HEK293 (cell line): Measurements from ENCODE around the gene RNF222.

Experiments
- CTCF ChIA-PET: fragments of 350-600 bp; formaldehyde crosslinking; extraction: SDS; loops from one replicate; lab custom pipeline; 2021; ENCODE audit warnings: antibody characterized with exemption; lab: Yijun Ruan, JAX
- POLR2A ChIA-PET: fragments of 300-600 bp; formaldehyde crosslinking; extraction: SDS; loops from one replicate; lab custom pipeline; 2020; ENCODE audit warnings: antibody characterized with exemption, inconsistent platforms; lab: Yijun Ruan, JAX
- H3K27ac ChIP-seq: fragments of 200-500 bp; sonication (Bioruptor generic); 2 replicates; pipeline ENCODE4 v1.5.1; 2014; ENCODE audit warnings: low read depth, low read length, control low read depth, inconsistent platforms; ENCODE audit errors: extremely low read depth
- H3K36me3 ChIP-seq, 2 experiments: fragments of 200-500 bp in 1 of 2; sonication (Bioruptor generic) in 1 of 2; 1 replicate in 1 of 2; 2 replicates in 1 of 2; pipeline ENCODE4 v1.5.1; 2014 to 2017; ENCODE audit warnings: inconsistent platforms in 2 of 2, low read length in 2 of 2; ENCODE audit not compliant: control insufficient read depth in 2 of 2, insufficient read depth in 1 of 2
- H3K4me1 ChIP-seq: fragments of 200-500 bp; sonication (Bioruptor generic); 2 replicates; pipeline ENCODE4 v1.5.1; 2014; ENCODE audit warnings: mild to moderate bottlenecking, low read length, inconsistent platforms; ENCODE audit not compliant: control insufficient read depth, insufficient read depth
- H3K4me3 ChIP-seq: 2 replicates; pipeline ENCODE4 v1.5.1; 2011; ENCODE audit warnings: low read depth, mild to moderate bottlenecking, control low read depth, low read length, moderate library complexity
- H3K9me3 ChIP-seq: fragments of 200-500 bp; sonication (Bioruptor generic); 2 replicates; pipeline ENCODE4 v1.5.1; 2014; ENCODE audit warnings: low read depth, low read length, inconsistent platforms; ENCODE audit not compliant: control insufficient read depth, insufficient read depth
- ZBTB17 ChIP-seq: fragments of 450-650 bp; formaldehyde crosslinking; IDR thresholded peaks from 2 replicates; pipeline ENCODE4 v1.5.1; 2016; ENCODE audit warnings: missing biosample characterization, missing genetic modification characterization
- ZNF280D ChIP-seq: fragments of 450-650 bp; formaldehyde crosslinking; IDR thresholded peaks from 2 replicates; pipeline ENCODE4 v1.5.1; 2016; ENCODE audit warnings: missing biosample characterization, missing genetic modification characterization
- ZNF521 ChIP-seq: fragments of 450-650 bp; formaldehyde crosslinking; IDR thresholded peaks from 2 replicates; pipeline ENCODE4 v1.5.1; 2017; ENCODE audit warnings: missing biosample characterization, mild to moderate bottlenecking, missing genetic modification characterization

The RNF222 gene

GRCh38 chr17:8341456-8341855 lies 56.2 kb downstream of the RNF222 start:
- POLR2A ChIA-PET: no interaction called here

More at GRCh38 chr17:8341456-8341855, 56.2 kb downstream of the RNF222 start:
- Histone ChIP-seq H3K4me3 (no peak overlapping the region), H3K4me1 (no peaks in the 10 kb centered on the region), H3K27ac (no peak overlapping the region), H3K36me3 (no peaks in the 10 kb centered on the region), H3K9me3 (no peaks in the 10 kb centered on the region)
- no peak for TF ChIP-seq ZNF280D (tag by site-specific recombination)
- no peak for TF ChIP-seq ZNF521 (tag by site-specific recombination)
- peak; percentile 50; the same call in 1 of the 2 replicates for TF ChIP-seq ZBTB17 (tag by site-specific recombination)
- CTCF ChIA-PET: interaction anchor here (0.8 to 1.6 kb wide), 6 partner anchors 9 to 281 kb away, joined by 3 to 6 read pairs (median 4); no protein-coding TSS in a partner anchor
